Lung (tissue), 12 donors: ENCODE data around the gene NSF. TPM values are rescaled to one million over a fixed set of nuclear protein-coding genes. Genes with fewer than 3 reads are reported as not detected.

Experiments
- ATAC-seq: fragments of 200-7000 bp; cut with Tn5 transposase; one replicate; pipeline ENCODE4 v1.9.1; 2020; ENCODE audit warnings: moderate number of reproducible peaks; ENCODE audit not compliant: insufficient read depth, low FRiP score
- DNase-seq, 3 donors: peaks; one replicate each; pipeline ENCODE4 v3.0.0-alpha.2; 2013 to 2017
- H3K27ac ChIP-seq, 2 donors: one replicate each; pipeline ENCODE4 v1.5.1; 2013; ENCODE audit warnings: mild to moderate bottlenecking in 2 of 2, moderate library complexity in 2 of 2, control low read depth in 1 of 2, inconsistent platforms in 1 of 2, low read depth in 1 of 2, low read length in 1 of 2
- H3K27me3 ChIP-seq, 3 donors: one replicate each; pipeline ENCODE4 v1.5.1; 2013; ENCODE audit warnings: low read length in 2 of 3; ENCODE audit not compliant: control insufficient read depth in 3 of 3, insufficient read depth in 3 of 3
- H3K36me3 ChIP-seq, 4 donors: one replicate each; pipeline ENCODE4 v1.5.1; 2013; ENCODE audit warnings: low read length in 4 of 4, mild to moderate bottlenecking in 1 of 4, moderate library complexity in 1 of 4; ENCODE audit not compliant: control insufficient read depth in 4 of 4, insufficient read depth in 4 of 4
- H3K4me1 ChIP-seq, 5 donors: one replicate each; pipeline ENCODE4 v1.5.1; 2013; ENCODE audit warnings: low read length in 5 of 5, mild to moderate bottlenecking in 2 of 5, moderate library complexity in 1 of 5; ENCODE audit not compliant: control insufficient read depth in 5 of 5, insufficient read depth in 5 of 5
- H3K4me3 ChIP-seq: one replicate; pipeline ENCODE4 v1.5.1; 2013; ENCODE audit warnings: mild to moderate bottlenecking, control low read depth, moderate library complexity
- H3K9ac ChIP-seq, 2 donors: one replicate each; pipeline ENCODE4 v1.5.1; 2013; ENCODE audit warnings: low read length in 2 of 2, control low read depth in 1 of 2; ENCODE audit not compliant: insufficient read depth in 1 of 2
- H3K9me3 ChIP-seq, 4 donors: one replicate each; pipeline ENCODE4 v1.5.1; 2013; ENCODE audit warnings: low read length in 3 of 4, mild to moderate bottlenecking in 1 of 4, moderate library complexity in 1 of 4; ENCODE audit not compliant: control insufficient read depth in 4 of 4, insufficient read depth in 3 of 4
- CTCF ChIP-seq: IDR thresholded peaks from 2 replicates; pipeline ENCODE4 v1.5.1; 2012; ENCODE audit warnings: mild to moderate bottlenecking; ENCODE audit errors: control extremely low read depth, extremely low read depth
- WGBS, 2 donors: extraction: QIAGEN DNeasy Blood & Tissue Kit; methylation state at CpG; one replicate each; pipeline ENCODE4 v1.1.7; 2013; 5-methylcytosine and 5-hydroxymethylcytosine counted together
- polyA plus RNA-seq, 2 donors: library from polyadenylated mRNA; stranded (reverse); fragments of 200-250 nt; gene quantifications; one replicate each; pipeline ENCODE4 v1.2.1, GENCODE V29; 2013
- total RNA-seq, 2 donors: library from RNA; depleted of rRNA in 1 of 2; stranded (reverse); fragments of >200 nt in 1 of 2; gene quantifications; one replicate each; pipeline ENCODE4 v1.2.1, GENCODE V29; 2014 to 2021
- donor health status: control.
- donor health status: control.
- donor health status: Bipolar disorder and iron deficiency.
- donor health status: healthy.
- donor health status: DM: yes; HTN: yes; CAD: no.

NSF gene
- total and polyA plus RNA-seq, 4 donors, result 7.3 to 41.9 (median 27.0) TPM

GRCh38 chr17:46805771-46806170 lies 215.3 kb downstream of the NSF start:
- WGBS, 2 donors, result 92 to 93% methylated on average over 6 of the region's 6 CpGs
- H3K4me3 ChIP-seq, result no peak overlapping the region
- ATAC-seq (no peak), DNase-seq (no peak)
- H3K4me1 ChIP-seq, result no peaks in the 10 kb centered on the region
- H3K27ac ChIP-seq, result no peak overlapping the region
- TF ChIP-seq CTCF, result no peak
- no peak overlapping the region for H3K9ac ChIP-seq
- no peaks in the 10 kb centered on the region for H3K36me3 ChIP-seq
- no peaks in the 10 kb centered on the region for H3K9me3 ChIP-seq
- no peaks in the 10 kb centered on the region for H3K27me3 ChIP-seq

Other genes with a start within 250 kb of the NSF start
- 10 to 100 TPM; 17.1 to 24.7 TPM for gene ARL17B, start 228.9 kb upstream of the NSF start, total RNA-seq
- 1 to 10 TPM; 6.7 to 7.8 TPM for gene ARL17B, start 228.9 kb upstream of the NSF start, polyA plus RNA-seq
- gene LRRC37A2, start 78.2 kb upstream of the NSF start, total RNA-seq, result 1 to 10 TPM; 8.1 to 8.9 TPM
- 1 to 10 TPM; 2.3 to 2.7 TPM for gene LRRC37A2, start 78.2 kb upstream of the NSF start, polyA plus RNA-seq
- gene ARL17A, start 11.0 kb upstream of the NSF start, total RNA-seq, result 10 to 100 TPM; 18.0 to 18.7 TPM
- 1 to 10 TPM; 2.2 to 3.3 TPM for gene ARL17A, start 11.0 kb upstream of the NSF start, polyA plus RNA-seq
- gene WNT3, start 228.0 kb downstream of the NSF start, total RNA-seq, result 1 to 10 TPM in 1 of 2 donors, under 1 TPM in 1; 0.74 to 2.9 TPM
- gene WNT3, start 228.0 kb downstream of the NSF start, polyA plus RNA-seq, result 1 to 10 TPM; 1.2 to 1.6 TPM